ENCODE results near the gene EPHA8. TPM values are rescaled to one million over a fixed set of nuclear protein-coding genes. Genes with fewer than 3 reads are reported as not detected.

The EPHA8 gene
- total RNA-seq, 2 experiments from 2014 or later: not detected

DNA sequence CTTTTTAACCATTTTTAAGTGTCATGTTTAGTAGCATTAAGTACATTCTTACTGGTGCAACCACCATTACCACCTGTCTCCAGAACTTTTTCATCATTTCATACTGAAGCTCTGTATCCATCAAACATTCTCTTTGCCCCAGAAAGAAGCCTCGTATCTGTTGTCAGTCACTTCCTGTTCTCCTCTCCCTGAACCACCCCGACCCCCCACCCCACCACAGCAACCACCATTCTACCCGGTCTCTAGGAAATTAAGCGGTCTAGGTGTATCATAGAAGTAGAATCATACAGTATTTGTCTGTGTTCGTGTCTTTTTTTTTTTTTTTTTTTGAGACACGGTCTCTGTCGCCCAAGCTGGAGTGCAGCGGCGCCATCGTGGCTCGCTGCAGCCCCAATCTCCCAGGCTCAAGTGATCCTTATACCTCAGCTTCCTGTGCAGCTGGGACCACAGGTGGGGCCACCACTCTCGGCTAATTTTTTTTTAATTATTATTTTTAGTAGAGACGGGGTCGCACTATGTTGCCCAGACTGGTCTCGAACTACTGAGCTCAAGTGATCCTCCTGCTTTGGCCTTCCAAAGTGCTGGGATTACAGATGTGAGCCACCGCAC is 23.7 kb upstream of the EPHA8 start:
- ATAC-seq (peak; percentile 23), DNase-seq (no peak)
- CTCF ChIA-PET: no interaction called here
- POLR2A ChIA-PET: no interaction called here
- H3K27ac Mint-ChIP-seq: no peak overlapping the region
- no peak overlapping the region for H3K4me3 Mint-ChIP-seq
- H3K4me1 Mint-ChIP-seq: peaks cover 12% of the 10 kb centered on the region
- no peaks in the 10 kb centered on the region for H3K36me3 Mint-ChIP-seq (ENCODE audit: low read depth)
- intact Hi-C loops (cut with DNase I, micrococcal nuclease): no loop called here
- no peaks in the 10 kb centered on the region for H3K27me3 Mint-ChIP-seq
- no peaks in the 10 kb centered on the region for H3K9me3 Mint-ChIP-seq (ENCODE audit: low read depth)

GRCh38 chr1:22540337-22540736 is 23.0 kb upstream of the EPHA8 start:
- intact Hi-C loops (cut with DNase I, micrococcal nuclease): no loop called here
- Mint-ChIP-seq H3K4me3 (no peak overlapping the region), H3K9me3 (ENCODE audit: low read depth) (no peaks in the 10 kb centered on the region), H3K4me1 (peaks cover 12% of the 10 kb centered on the region), H3K36me3 (ENCODE audit: low read depth) (no peaks in the 10 kb centered on the region), H3K27ac (no peak overlapping the region), H3K27me3 (no peaks in the 10 kb centered on the region)
- ChIA-PET CTCF (no interaction called here), POLR2A (no interaction called here)
- no peak for ATAC-seq
- no peak for DNase-seq

GRCh38 chr1:22542886-22543285 is 20.4 kb upstream of the EPHA8 start:
- intact Hi-C loops (cut with DNase I, micrococcal nuclease): no loop called here
- no peaks in the 10 kb centered on the region for H3K36me3 Mint-ChIP-seq (ENCODE audit: low read depth)
- H3K27ac Mint-ChIP-seq: no peak overlapping the region
- peaks cover 12% of the 10 kb centered on the region for H3K27me3 Mint-ChIP-seq
- CTCF ChIA-PET: no interaction called here
- no peaks in the 10 kb centered on the region for H3K9me3 Mint-ChIP-seq (ENCODE audit: low read depth)
- no peak for ATAC-seq
- no peak for DNase-seq
- H3K4me1 Mint-ChIP-seq: peaks cover 12% of the 10 kb centered on the region
- H3K4me3 Mint-ChIP-seq: no peak overlapping the region
- POLR2A ChIA-PET: no interaction called here

- Mint-ChIP-seq H3K36me3 (ENCODE audit: low read depth) (no peaks in the 10 kb centered on the region), H3K27me3 (peaks cover 15% of the 10 kb centered on the region), H3K4me3 (no peak overlapping the region), H3K4me1 (peaks cover 8% of the 10 kb centered on the region), H3K27ac (no peak overlapping the region), H3K9me3 (ENCODE audit: low read depth) (no peaks in the 10 kb centered on the region)
- intact Hi-C loops (cut with DNase I, micrococcal nuclease): no loop called here
- no peak for ATAC-seq
- no peak for DNase-seq
- ChIA-PET POLR2A (no interaction called here), CTCF (no interaction called here)
These were observed 19.6 kb upstream of the EPHA8 start for GRCh38 chr1:22543679-22544078.

- CTCF ChIA-PET: interaction anchor here (0.6 to 1.2 kb wide), 2 partner anchors 128 to 159 kb away, joined by 3 to 4 read pairs; no protein-coding TSS in a partner anchor
These were observed 18.7 kb upstream of the EPHA8 start for GRCh38 chr1:22544606-22545005.

DNA sequence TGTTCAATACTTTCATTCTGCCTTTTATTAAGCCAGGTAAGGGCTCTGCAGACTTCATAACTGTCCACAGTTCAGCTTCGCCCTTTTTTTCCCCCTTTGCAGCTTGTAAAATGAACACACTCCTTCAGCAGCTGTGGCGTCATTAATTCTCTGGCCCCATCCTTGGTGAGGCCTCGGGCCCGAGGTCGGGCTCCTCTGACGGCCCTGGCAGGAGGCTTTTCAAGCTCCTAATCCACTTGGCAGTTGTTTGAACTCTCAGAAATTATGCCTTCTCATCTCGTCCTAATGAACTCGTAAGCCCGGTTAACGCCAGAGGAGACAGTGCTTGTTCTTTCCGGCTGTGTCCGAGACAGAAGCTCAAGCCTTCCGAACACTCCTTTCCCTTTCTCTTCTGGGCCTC is 18.1 kb upstream of the EPHA8 start:
- intact Hi-C loops (cut with DNase I, micrococcal nuclease): no loop called here
- H3K27ac Mint-ChIP-seq: no peak overlapping the region
- H3K9me3 Mint-ChIP-seq (ENCODE audit: low read depth): no peaks in the 10 kb centered on the region
- CTCF ChIA-PET: interaction anchor here (0.6 to 1.2 kb wide), 2 partner anchors 129 to 159 kb away, joined by 3 to 4 read pairs; no protein-coding TSS in a partner anchor
- H3K27me3 Mint-ChIP-seq: peaks cover 18% of the 10 kb centered on the region
- ATAC-seq (no peak), DNase-seq (no peak)
- POLR2A ChIA-PET: no interaction called here
- no peaks in the 10 kb centered on the region for H3K36me3 Mint-ChIP-seq (ENCODE audit: low read depth)
- H3K4me1 Mint-ChIP-seq: no peaks in the 10 kb centered on the region
- no peak overlapping the region for H3K4me3 Mint-ChIP-seq

More at GRCh38 chr1:22544606-22545005, 18.7 kb upstream of the EPHA8 start:
- DNase-seq (no peak), ATAC-seq (no peak)
- Mint-ChIP-seq H3K27ac (no peak overlapping the region), H3K27me3 (peaks cover 18% of the 10 kb centered on the region), H3K9me3 (ENCODE audit: low read depth) (no peaks in the 10 kb centered on the region), H3K36me3 (ENCODE audit: low read depth) (no peaks in the 10 kb centered on the region), H3K4me1 (peaks cover under 1% of the 10 kb centered on the region), H3K4me3 (no peak overlapping the region)
- POLR2A ChIA-PET: no interaction called here
- intact Hi-C loops (cut with DNase I, micrococcal nuclease): no loop called here

DNA sequence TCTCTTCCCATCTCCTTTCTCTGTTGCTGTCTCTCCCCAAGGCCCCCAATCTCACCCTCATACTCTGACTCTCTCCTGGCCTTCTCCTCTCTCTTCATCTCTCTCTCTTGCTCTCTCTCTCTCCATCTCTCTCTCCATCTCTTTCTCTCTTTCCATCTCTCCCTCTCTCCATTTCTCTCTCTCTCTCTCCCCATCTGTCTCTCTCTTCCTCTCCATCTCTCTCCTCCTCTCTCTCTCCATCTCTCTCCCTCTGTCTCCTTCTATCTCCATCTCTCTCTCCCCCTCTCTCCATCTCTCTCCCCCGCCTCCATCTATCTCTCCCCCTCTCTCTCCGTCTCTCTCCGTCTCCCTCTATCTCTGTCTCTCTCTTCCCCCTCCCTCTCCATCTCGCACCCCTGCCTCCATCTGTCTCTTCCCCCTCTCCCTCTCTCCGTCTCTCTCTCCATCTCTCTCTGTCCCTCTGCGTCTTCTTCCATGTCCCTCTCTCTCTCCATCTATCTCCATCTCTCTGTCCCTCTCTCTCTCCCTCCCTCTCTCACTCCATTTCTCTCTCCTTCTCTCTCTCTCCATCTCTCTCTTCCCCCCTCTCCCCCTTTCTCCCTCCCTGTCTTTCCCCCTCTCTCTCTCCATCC is 16.0 kb upstream of the EPHA8 start:
- Mint-ChIP-seq H3K4me1 (no peaks in the 10 kb centered on the region), H3K27me3 (peaks cover 18% of the 10 kb centered on the region), H3K36me3 (ENCODE audit: low read depth) (no peaks in the 10 kb centered on the region), H3K27ac (no peak overlapping the region), H3K4me3 (no peak overlapping the region), H3K9me3 (ENCODE audit: low read depth) (no peaks in the 10 kb centered on the region)
- intact Hi-C loops (cut with DNase I, micrococcal nuclease): no loop called here
- no peak for DNase-seq
- ChIA-PET CTCF (no interaction called here), POLR2A (no interaction called here)
- no peak for ATAC-seq

DNA sequence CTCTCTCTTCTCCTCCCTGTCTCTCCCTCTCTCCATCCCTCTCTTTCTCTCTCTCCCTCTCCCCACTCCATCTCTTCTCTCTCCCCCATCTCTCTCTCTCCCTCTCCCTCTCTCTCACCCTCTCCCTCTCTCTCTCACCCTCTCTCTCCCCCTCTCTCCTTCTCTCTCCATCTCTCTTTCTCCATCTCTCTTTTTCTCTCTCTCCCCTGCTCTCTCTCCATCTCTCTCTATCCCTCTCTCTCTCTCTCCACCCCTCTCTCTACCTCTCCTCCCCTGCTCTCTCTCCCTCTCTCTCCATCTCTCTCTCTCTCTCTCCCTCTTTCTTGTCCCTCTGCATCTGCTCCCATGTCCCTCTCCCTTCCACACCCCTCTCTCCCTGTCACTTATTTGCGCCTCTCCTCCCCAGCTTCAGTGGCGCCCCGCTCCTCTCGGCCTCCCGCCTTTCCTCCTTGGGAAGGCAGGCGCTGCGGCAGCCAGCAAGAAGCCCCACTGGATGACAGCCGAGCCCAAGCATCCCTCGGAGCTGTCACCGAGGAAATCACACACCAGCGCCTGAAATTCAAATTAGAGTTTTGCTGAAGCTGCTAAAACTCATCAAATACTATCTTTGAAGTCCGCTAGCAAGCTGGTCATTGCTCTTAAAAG is 15.3 kb upstream of the EPHA8 start:
- DNase-seq (no peak), ATAC-seq (no peak)
- ChIA-PET CTCF (no interaction called here), POLR2A (no interaction called here)
- Mint-ChIP-seq H3K4me3 (no peak overlapping the region), H3K4me1 (no peaks in the 10 kb centered on the region), H3K9me3 (ENCODE audit: low read depth) (no peaks in the 10 kb centered on the region), H3K27me3 (peaks cover 23% of the 10 kb centered on the region), H3K36me3 (ENCODE audit: low read depth) (no peaks in the 10 kb centered on the region), H3K27ac (no peak overlapping the region)
- intact Hi-C loops (cut with DNase I, micrococcal nuclease): no loop called here

GRCh38 chr1:22550021-22550420 is 13.3 kb upstream of the EPHA8 start:
- H3K4me3 Mint-ChIP-seq: no peak overlapping the region
- no peaks in the 10 kb centered on the region for H3K4me1 Mint-ChIP-seq
- H3K27ac Mint-ChIP-seq: no peak overlapping the region
- no peaks in the 10 kb centered on the region for H3K36me3 Mint-ChIP-seq (ENCODE audit: low read depth)
- ChIA-PET CTCF (interaction anchor here (0.7 kb wide), 1 partner anchor 125 kb away, joined by 4 read pairs; no protein-coding TSS in a partner anchor), POLR2A (interaction anchor here (0.6 kb wide), 1 partner anchor 431 kb away, joined by 4 read pairs; no protein-coding TSS in a partner anchor)
- DNase-seq: no peak
- peaks cover 29% of the 10 kb centered on the region for H3K27me3 Mint-ChIP-seq
- ATAC-seq: no peak
- intact Hi-C loops (cut with DNase I, micrococcal nuclease): no loop called here
- H3K9me3 Mint-ChIP-seq (ENCODE audit: low read depth): no peaks in the 10 kb centered on the region

DNA sequence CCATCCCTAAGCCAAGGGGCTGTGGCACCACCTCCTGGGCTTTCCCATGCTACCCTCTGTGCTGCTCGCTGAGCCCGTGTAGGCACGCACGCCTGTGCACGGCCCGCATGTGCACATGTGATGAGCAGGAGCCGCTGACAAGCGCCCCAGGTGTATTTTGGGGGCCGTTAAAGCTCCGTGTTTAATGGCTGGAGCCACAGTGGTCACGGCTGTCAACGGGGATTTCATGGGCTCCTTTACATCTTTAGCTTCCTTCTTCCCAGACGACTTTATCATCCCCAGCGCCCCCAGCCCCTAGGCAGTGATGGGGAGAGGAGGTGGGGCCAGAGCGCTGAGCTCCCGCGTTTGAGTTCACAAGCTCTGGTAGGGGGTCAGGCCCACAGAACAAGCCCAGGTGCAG is 11.7 kb upstream of the EPHA8 start:
- CTCF ChIA-PET: no interaction called here
- no peaks in the 10 kb centered on the region for H3K4me1 Mint-ChIP-seq
- no peak for DNase-seq
- no peaks in the 10 kb centered on the region for H3K9me3 Mint-ChIP-seq (ENCODE audit: low read depth)
- no peak overlapping the region for H3K27ac Mint-ChIP-seq
- H3K27me3 Mint-ChIP-seq: peaks cover 37% of the 10 kb centered on the region
- intact Hi-C loops (cut with DNase I, micrococcal nuclease): no loop called here
- ATAC-seq: no peak
- no peak overlapping the region for H3K4me3 Mint-ChIP-seq
- POLR2A ChIA-PET: no interaction called here
- no peaks in the 10 kb centered on the region for H3K36me3 Mint-ChIP-seq (ENCODE audit: low read depth)

- Mint-ChIP-seq H3K4me3 (no peak overlapping the region), H3K27ac (no peak overlapping the region), H3K4me1 (no peaks in the 10 kb centered on the region), H3K27me3 (peaks cover 38% of the 10 kb centered on the region), H3K9me3 (ENCODE audit: low read depth) (no peaks in the 10 kb centered on the region), H3K36me3 (ENCODE audit: low read depth) (no peaks in the 10 kb centered on the region)
- DNase-seq (no peak), ATAC-seq (no peak)
- ChIA-PET CTCF (no interaction called here), POLR2A (no interaction called here)
- intact Hi-C loops (cut with DNase I, micrococcal nuclease): no loop called here
These were observed 11.3 kb upstream of the EPHA8 start for GRCh38 chr1:22552021-22552420.
